ENCODE measurements around the gene NF2.

DNA sequence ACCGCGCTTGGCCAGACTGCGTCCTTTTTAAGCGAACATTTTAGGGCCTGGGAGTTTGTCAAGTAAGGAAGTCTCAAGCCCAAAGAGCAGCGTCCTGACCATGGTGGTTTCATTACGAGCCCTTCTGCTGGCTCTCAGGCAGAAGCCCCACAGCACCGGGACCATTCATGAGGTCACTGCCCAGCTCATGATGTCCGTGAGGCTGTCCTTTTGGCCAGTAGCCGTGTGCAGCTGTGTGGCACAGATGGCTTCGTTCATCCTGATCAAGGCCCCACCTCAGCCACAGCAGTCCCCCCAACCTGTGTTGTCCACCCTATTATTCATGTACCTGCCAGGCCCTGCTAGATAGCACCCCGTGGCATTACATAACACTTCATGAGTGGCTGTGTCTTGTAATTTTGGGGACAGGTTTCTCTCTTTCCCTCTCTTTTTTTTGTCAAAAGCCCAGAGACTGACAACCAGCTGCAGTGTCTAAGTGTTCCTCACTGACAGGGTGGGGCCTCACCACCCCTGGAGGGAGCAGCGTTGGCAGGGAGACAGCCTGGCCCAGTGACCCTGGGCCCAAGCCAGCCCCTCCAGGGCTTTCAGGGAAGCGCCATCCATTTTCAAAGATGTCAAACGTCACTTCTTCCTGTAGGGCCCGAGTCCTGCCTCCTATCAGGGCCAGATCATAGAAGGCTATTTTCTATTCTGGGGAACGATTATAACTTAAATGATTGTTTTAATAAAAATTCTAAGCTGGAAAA is 94.6 kb downstream of the NF2 start:
- TF ChIP-seq, protein P1, sequence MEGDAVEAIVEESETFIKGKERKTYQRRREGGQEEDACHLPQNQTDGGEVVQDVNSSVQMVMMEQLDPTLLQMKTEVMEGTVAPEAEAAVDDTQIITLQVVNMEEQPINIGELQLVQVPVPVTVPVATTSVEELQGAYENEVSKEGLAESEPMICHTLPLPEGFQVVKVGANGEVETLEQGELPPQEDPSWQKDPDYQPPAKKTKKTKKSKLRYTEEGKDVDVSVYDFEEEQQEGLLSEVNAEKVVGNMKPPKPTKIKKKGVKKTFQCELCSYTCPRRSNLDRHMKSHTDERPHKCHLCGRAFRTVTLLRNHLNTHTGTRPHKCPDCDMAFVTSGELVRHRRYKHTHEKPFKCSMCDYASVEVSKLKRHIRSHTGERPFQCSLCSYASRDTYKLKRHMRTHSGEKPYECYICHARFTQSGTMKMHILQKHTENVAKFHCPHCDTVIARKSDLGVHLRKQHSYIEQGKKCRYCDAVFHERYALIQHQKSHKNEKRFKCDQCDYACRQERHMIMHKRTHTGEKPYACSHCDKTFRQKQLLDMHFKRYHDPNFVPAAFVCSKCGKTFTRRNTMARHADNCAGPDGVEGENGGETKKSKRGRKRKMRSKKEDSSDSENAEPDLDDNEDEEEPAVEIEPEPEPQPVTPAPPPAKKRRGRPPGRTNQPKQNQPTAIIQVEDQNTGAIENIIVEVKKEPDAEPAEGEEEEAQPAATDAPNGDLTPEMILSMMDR (IDR thresholded peaks at IDR 0.05), result no peak
- TF ChIP-seq POLR2AphosphoS5 (IDR thresholded peaks at IDR 0.05) (no peak), POLR2A (IDR thresholded peaks at IDR 0.05) (no peak), EP300 (IDR thresholded peaks at IDR 0.05) (no peak)
